Stimulated activated CD8-positive, alpha-beta memory T cell treated with anti-CD3 and anti-CD28 coated beads, Interleukin-7, amount 100 ng/mL, for 24 hours (primary cell): ENCODE measurements around the gene FADS1.

Experiments
- DNase-seq: peaks from one replicate; pipeline ENCODE4 v3.0.0-alpha.2; 2020; ENCODE audit warnings: low read depth

FADS1 gene

GRCh38 chr11:61846362-61847020 lies 29.7 kb upstream of the FADS1 start:
- no peak for DNase-seq

GRCh38 chr11:61844909-61845565 lies 28.2 kb upstream of the FADS1 start:
- no peak for DNase-seq

GRCh38 chr11:61842528-61842820 lies 25.7 kb upstream of the FADS1 start:
- no peak for DNase-seq

GRCh38 chr11:61841636-61842527 lies 25.1 kb upstream of the FADS1 start:
- no peak for DNase-seq

GRCh38 chr11:61840371-61840770 lies 23.6 kb upstream of the FADS1 start:
- DNase-seq, result no peak

GRCh38 chr11:61839742-61840141 lies 22.9 kb upstream of the FADS1 start:
- DNase-seq, result no peak

GRCh38 chr11:61838921-61839320 lies 22.1 kb upstream of the FADS1 start:
- DNase-seq, result no peak

GRCh38 chr11:61838501-61838900 lies 21.7 kb upstream of the FADS1 start:
- DNase-seq, result no peak

GRCh38 chr11:61837411-61838005 lies 20.7 kb upstream of the FADS1 start:
- no peak for DNase-seq

GRCh38 chr11:61836193-61836592 lies 19.4 kb upstream of the FADS1 start:
- DNase-seq, result no peak

- DNase-seq, result no peak
Measured at GRCh38 chr11:61834278-61835048, 17.7 kb upstream of the FADS1 start.

- DNase-seq, result no peak
Measured at GRCh38 chr11:61833926-61834277, 17.1 kb upstream of the FADS1 start.

GRCh38 chr11:61833471-61833870 lies 16.7 kb upstream of the FADS1 start:
- no peak for DNase-seq

GRCh38 chr11:61832754-61833153 lies 16.0 kb upstream of the FADS1 start:
- no peak for DNase-seq

- DNase-seq, result no peak
Measured at GRCh38 chr11:61832207-61832606, 15.4 kb upstream of the FADS1 start.

GRCh38 chr11:61830237-61831105 lies 13.7 kb upstream of the FADS1 start:
- no peak for DNase-seq

- DNase-seq, result no peak
Measured at GRCh38 chr11:61829806-61830205, 13.0 kb upstream of the FADS1 start.

GRCh38 chr11:61828629-61829407 lies 12.0 kb upstream of the FADS1 start:
- no peak for DNase-seq

GRCh38 chr11:61828379-61828628 lies 11.5 kb upstream of the FADS1 start:
- no peak for DNase-seq

GRCh38 chr11:61827571-61828378 lies 11.0 kb upstream of the FADS1 start, which contains the start of gene FADS2:
FADS2 (plus strand) TSS chr11:61828300; CDS start chr11:61828391, 91 bp downstream.
- no peak for DNase-seq
